ENCODE results near the gene LHX3. TPM values are rescaled to one million over a fixed set of nuclear protein-coding genes. Genes with fewer than 3 reads are reported as not detected.

Gene LHX3
- total RNA-seq, 2 experiments from 2014 or later, result not detected

DNA sequence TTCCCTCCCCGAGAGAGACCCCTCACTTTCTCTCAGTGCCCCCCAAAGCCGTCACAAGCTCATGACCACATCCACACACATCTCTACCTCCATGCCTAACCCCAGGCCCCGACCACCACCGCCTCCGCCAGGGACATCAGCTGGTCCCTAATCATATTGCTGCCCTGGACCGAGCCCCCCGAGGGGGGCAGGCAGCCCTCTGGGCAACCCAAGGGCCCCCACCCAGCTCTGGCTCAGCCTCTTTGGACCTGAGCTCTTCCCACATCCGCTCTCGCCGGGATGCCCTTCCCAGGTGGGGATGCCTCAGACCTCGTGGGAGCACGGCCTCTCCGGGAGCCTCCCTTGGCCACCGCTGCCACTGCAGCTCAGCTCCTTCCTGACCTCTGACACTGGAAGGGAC, 18.5 kb downstream of the LHX3 start:
- no peak for DNase-seq
- Mint-ChIP-seq H3K27me3 (peaks cover 32% of the 10 kb centered on the region), H3K36me3 (ENCODE audit: low read depth) (no peaks in the 10 kb centered on the region), H3K9me3 (ENCODE audit: low read depth) (no peaks in the 10 kb centered on the region), H3K4me1 (no peaks in the 10 kb centered on the region), H3K4me3 (no peak overlapping the region), H3K27ac (no peak overlapping the region)
- ChIA-PET POLR2A (no interaction called here), CTCF (no interaction called here)
- no peak for ATAC-seq
- intact Hi-C loops (cut with DNase I, micrococcal nuclease), result no loop called here

DNA sequence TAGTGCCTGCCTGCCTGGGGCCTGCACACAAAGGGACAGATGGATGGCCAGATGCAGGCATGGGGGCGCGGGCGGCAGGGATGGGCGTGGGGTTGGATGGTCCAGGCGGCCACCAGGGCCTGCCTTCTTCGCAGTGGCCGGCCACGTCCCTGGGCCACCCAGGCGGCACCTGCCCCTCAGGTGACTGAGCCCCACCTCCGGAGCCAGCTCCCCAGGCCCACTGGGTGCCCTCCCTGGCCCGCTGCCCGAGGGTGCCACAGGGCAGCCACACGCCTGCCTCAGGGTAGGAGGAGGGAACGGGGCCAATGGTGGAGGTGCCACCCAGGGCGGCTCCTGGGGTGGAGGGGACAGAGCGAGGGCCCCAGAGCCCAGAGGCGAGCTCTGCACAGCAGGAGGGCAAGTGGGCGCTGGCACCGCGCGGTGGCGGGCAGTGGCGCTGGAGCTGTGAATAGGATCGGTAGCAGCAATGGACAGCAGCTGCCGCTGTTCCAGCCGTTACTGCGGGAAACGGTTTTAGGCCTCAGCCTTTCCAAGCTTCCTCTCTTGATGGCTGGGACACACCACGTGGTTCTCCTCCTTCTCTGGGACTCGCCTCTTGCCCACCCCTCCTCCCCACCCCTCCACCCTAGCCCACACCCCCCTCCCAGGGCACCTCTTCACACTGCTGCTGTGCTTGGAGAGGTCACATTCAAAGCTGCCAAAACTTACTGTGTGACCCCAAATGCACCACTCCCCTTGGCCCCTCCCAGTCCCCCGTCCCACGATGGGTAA, 19.1 kb downstream of the LHX3 start:
- DNase-seq (no peak), ATAC-seq (no peak)
- no peaks in the 10 kb centered on the region for H3K36me3 Mint-ChIP-seq (ENCODE audit: low read depth)
- no peak overlapping the region for H3K4me3 Mint-ChIP-seq
- intact Hi-C loops (cut with DNase I, micrococcal nuclease), result no loop called here
- H3K4me1 Mint-ChIP-seq, result no peaks in the 10 kb centered on the region
- H3K27me3 Mint-ChIP-seq, result peaks cover 26% of the 10 kb centered on the region
- POLR2A ChIA-PET, result no interaction called here
- no peak overlapping the region for H3K27ac Mint-ChIP-seq
- CTCF ChIA-PET, result interaction anchor here (0.6 kb wide), 1 partner anchor 478 kb away, joined by 3 read pairs; no protein-coding TSS in a partner anchor
- H3K9me3 Mint-ChIP-seq (ENCODE audit: low read depth), result no peaks in the 10 kb centered on the region

DNA sequence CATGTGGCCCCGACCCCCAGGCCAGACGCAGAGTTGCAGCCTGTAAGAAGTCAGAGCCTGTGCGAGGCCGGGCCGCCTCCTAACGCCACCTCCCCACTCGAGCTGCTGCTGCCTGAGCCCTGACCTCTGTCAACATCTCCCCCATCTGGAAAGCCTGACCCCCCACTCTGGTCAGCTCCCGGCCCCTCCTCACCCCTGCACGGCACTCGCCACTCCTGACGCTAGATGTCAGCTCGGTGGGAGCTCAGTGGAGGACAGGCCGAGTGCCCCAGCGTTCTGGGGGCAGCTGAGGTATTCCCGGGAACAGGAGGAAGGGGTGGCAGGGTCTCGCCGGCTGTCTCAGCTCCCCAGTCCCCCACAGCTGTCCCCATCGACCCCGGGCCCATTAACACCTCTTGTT, 19.9 kb downstream of the LHX3 start:
- no peaks in the 10 kb centered on the region for H3K9me3 Mint-ChIP-seq (ENCODE audit: low read depth)
- POLR2A ChIA-PET, result no interaction called here
- no peak for ATAC-seq
- H3K27ac Mint-ChIP-seq, result no peak overlapping the region
- DNase-seq, result no peak
- no peaks in the 10 kb centered on the region for H3K36me3 Mint-ChIP-seq (ENCODE audit: low read depth)
- intact Hi-C loops (cut with DNase I, micrococcal nuclease), result no loop called here
- no peaks in the 10 kb centered on the region for H3K4me1 Mint-ChIP-seq
- CTCF ChIA-PET, result no interaction called here
- peaks cover 19% of the 10 kb centered on the region for H3K27me3 Mint-ChIP-seq
- no peak overlapping the region for H3K4me3 Mint-ChIP-seq

DNA sequence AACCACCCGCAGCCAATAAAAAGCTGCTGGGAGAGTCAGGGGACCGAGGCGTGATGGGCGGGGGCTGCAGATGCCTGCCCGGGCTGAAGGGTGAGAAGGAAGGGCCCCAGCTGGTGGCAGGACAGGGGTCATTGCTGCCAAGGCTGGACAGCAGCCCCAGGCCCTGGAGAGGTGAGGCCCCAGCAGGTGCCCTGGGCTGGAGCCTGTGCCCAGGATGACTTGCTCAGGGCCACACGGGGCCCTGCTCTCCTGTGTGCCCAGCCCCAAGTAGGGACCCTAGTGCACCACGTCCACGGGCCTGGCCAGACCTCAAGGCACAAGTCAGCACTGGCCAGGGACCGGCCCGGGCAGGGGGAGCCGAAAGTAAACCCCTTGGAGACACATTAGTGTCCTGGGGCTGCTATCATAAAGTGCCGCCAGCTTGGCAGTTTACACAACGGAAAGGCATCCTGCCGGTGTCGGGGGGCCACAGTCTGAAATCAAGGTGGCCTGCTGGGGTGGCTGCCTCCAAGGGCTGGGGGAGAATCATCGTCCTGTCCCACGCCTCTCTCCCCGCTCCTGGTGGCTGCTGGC, 22.0 kb downstream of the LHX3 start:
- Mint-ChIP-seq H3K36me3 (ENCODE audit: low read depth) (no peaks in the 10 kb centered on the region), H3K9me3 (ENCODE audit: low read depth) (no peaks in the 10 kb centered on the region), H3K4me1 (no peaks in the 10 kb centered on the region), H3K27me3 (peaks cover 13% of the 10 kb centered on the region), H3K4me3 (no peak overlapping the region), H3K27ac (no peak overlapping the region)
- ATAC-seq, result no peak
- CTCF ChIA-PET, result no interaction called here
- POLR2A ChIA-PET, result no interaction called here
- intact Hi-C loops (cut with DNase I, micrococcal nuclease), result no loop called here
- DNase-seq, result no peak

DNA sequence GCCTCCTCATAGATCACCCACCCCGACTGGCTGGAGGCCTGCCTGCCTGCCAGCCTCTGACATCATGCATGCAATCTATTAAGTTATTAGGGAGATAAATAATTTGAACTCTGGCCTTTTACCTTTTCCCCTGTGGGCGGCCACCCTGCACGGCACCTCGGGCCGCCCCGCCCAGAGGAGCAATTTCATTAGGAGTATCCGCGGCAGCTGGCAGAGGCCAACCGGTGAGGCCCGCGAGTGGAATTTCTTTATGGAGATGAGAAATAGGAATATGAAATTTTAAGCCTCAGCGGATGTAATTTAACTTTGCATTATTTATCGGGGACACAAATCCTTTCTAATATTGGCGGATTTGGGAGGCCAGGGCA, 22.5 kb downstream of the LHX3 start:
- ChIA-PET CTCF (no interaction called here), POLR2A (no interaction called here)
- Mint-ChIP-seq H3K27me3 (peaks cover 8% of the 10 kb centered on the region), H3K4me3 (no peak overlapping the region), H3K9me3 (ENCODE audit: low read depth) (no peaks in the 10 kb centered on the region), H3K27ac (no peak overlapping the region), H3K4me1 (no peaks in the 10 kb centered on the region), H3K36me3 (ENCODE audit: low read depth) (no peaks in the 10 kb centered on the region)
- DNase-seq (no peak), ATAC-seq (no peak)
- intact Hi-C loops (cut with DNase I, micrococcal nuclease), result no loop called here

DNA sequence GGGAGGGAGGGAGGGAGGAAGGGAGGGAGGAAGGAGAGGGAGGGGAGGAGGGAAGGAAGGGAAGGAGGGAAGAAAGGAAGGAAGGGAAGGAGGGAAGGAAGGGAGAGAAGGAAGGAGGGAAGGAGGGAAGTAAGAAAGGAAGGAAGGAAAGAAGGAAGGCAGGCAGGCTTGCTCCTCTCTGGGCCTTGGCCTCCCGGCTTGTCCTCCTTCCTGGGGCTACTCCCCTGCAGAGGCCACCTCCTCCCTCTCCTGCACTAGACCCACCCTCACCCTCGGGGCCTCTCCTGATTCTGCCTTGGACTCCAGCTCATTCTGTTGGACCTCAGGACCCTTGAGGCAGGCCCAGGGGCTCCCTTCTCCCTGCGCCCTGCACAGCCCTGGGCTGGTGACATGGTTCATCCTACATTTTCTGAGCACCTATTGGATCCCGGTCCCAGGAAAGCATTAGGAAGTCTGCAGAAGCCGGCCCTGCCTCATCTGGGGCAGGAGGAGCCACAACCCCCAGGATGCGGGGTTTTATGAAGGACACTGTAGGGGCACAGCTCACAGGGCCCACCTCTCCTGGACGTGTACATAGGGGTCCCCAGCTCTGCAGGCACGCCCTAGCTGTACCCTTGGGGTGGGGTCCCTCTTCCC, 23.0 kb downstream of the LHX3 start:
- H3K27me3 Mint-ChIP-seq, result peaks cover 8% of the 10 kb centered on the region
- ChIA-PET CTCF (no interaction called here), POLR2A (no interaction called here)
- no peaks in the 10 kb centered on the region for H3K4me1 Mint-ChIP-seq
- no peak overlapping the region for H3K4me3 Mint-ChIP-seq
- H3K9me3 Mint-ChIP-seq (ENCODE audit: low read depth), result no peaks in the 10 kb centered on the region
- no peaks in the 10 kb centered on the region for H3K36me3 Mint-ChIP-seq (ENCODE audit: low read depth)
- no peak overlapping the region for H3K27ac Mint-ChIP-seq
- intact Hi-C loops (cut with DNase I, micrococcal nuclease), result no loop called here
- ATAC-seq (no peak), DNase-seq (no peak)

DNA sequence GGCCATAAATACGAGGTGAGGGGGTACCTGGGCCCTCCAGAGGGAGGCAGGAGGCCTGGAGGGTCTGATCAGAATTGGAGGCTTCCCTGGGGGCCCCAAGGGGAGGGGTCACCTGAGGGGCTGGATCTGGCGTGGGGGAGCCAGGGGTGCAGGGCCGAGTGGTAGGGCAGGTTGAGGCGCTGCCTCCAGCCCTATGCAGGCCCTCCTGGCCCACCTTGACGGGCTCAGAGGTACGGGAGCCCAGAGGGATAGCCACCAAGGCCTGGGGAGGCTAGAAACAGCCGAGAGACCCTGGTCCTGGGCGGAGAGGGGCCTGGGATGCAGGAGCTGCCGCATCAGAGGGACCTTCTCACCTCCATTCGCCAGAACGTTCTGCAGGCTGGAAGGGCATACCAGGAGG, 24.3 kb downstream of the LHX3 start:
- no peak for DNase-seq
- no peak for ATAC-seq
- intact Hi-C loops (cut with DNase I, micrococcal nuclease), result no loop called here
- Mint-ChIP-seq H3K9me3 (ENCODE audit: low read depth) (no peaks in the 10 kb centered on the region), H3K4me1 (no peaks in the 10 kb centered on the region), H3K27ac (no peak overlapping the region), H3K27me3 (peaks cover 8% of the 10 kb centered on the region), H3K36me3 (ENCODE audit: low read depth) (no peaks in the 10 kb centered on the region), H3K4me3 (no peak overlapping the region)
- ChIA-PET CTCF (no interaction called here), POLR2A (no interaction called here)

DNA sequence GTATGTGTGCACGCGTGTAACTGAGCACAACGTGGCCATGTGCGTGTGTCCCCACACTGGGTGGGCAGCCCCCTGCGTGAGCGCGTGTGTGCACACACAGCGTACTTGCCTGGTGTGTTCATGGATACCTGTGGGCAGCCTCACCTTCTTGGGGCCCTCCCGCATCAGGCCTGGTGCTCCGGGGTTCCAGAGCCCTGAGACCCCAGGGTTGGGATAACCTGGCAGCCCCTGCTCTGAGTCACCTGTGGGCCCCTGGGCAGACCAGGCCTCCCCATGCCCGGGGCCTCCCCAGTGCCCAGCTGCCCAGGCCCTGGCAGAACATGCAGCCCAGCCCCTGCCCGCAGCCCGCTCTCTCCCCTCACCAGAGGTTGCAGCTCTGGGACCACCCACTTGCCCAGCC, 25.2 kb downstream of the LHX3 start:
- DNase-seq (no peak), ATAC-seq (no peak)
- H3K27ac Mint-ChIP-seq, result no peak overlapping the region
- H3K9me3 Mint-ChIP-seq (ENCODE audit: low read depth), result no peaks in the 10 kb centered on the region
- ChIA-PET CTCF (interaction anchor here (0.5 kb wide), 1 partner anchor 448 kb away, joined by 4 read pairs; no protein-coding TSS in a partner anchor), POLR2A (no interaction called here)
- H3K27me3 Mint-ChIP-seq, result peaks cover 6% of the 10 kb centered on the region
- intact Hi-C loops (cut with DNase I, micrococcal nuclease), result no loop called here
- no peak overlapping the region for H3K4me3 Mint-ChIP-seq
- no peaks in the 10 kb centered on the region for H3K4me1 Mint-ChIP-seq
- H3K36me3 Mint-ChIP-seq (ENCODE audit: low read depth), result no peaks in the 10 kb centered on the region

DNA sequence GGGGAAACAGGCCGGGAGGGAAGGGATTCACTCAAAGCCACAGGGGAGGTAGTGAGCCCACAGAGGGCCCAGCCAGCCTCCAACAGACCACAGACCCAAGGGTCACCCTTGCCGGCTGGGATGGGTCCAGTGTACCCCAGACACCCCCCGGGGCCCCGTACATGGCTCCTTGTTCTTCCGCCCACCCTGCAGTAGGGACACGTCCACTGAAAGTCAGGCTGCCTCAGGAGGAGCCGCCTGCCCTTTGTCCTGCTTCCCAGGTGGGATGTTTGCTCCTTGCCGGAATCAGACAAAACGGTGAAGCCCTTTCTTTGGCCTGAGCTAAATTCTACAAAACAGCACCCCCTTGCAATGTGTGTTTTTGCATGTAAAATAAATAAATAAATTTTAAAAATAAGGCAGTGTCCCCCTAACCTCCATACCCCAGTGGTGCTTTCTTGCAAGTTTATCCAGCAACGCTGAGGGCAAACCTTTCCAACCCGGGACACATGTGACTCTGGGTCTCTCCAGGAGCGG, 25.8 kb downstream of the LHX3 start:
- no peaks in the 10 kb centered on the region for H3K4me1 Mint-ChIP-seq
- intact Hi-C loops (cut with DNase I, micrococcal nuclease), result no loop called here
- no peak for DNase-seq
- CTCF ChIA-PET, result no interaction called here
- H3K27ac Mint-ChIP-seq, result no peak overlapping the region
- no peaks in the 10 kb centered on the region for H3K36me3 Mint-ChIP-seq (ENCODE audit: low read depth)
- POLR2A ChIA-PET, result no interaction called here
- H3K4me3 Mint-ChIP-seq, result no peak overlapping the region
- peaks cover 3% of the 10 kb centered on the region for H3K27me3 Mint-ChIP-seq
- ATAC-seq, result no peak
- no peaks in the 10 kb centered on the region for H3K9me3 Mint-ChIP-seq (ENCODE audit: low read depth)

DNA sequence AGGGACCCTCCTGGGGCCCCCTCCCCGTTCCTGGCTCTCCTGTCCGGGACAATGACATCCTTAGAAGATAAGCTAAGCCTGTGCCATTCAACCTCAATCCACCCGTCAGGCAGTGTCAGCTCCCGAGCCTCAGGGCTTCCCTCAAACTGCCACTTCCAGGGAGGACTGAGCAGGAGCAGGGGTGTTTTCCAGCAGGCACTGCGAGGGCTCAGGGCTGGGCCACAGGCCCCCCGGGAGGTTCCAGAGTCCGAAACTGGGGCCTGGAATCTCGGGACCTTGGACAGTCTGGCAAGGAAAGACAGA, 26.2 kb downstream of the LHX3 start:
- Mint-ChIP-seq H3K4me3 (no peak overlapping the region), H3K4me1 (no peaks in the 10 kb centered on the region), H3K36me3 (ENCODE audit: low read depth) (no peaks in the 10 kb centered on the region), H3K27me3 (peaks cover 3% of the 10 kb centered on the region), H3K27ac (no peak overlapping the region), H3K9me3 (ENCODE audit: low read depth) (no peaks in the 10 kb centered on the region)
- intact Hi-C loops (cut with DNase I, micrococcal nuclease), result no loop called here
- ChIA-PET POLR2A (no interaction called here), CTCF (no interaction called here)
- ATAC-seq (no peak), DNase-seq (no peak)

DNA sequence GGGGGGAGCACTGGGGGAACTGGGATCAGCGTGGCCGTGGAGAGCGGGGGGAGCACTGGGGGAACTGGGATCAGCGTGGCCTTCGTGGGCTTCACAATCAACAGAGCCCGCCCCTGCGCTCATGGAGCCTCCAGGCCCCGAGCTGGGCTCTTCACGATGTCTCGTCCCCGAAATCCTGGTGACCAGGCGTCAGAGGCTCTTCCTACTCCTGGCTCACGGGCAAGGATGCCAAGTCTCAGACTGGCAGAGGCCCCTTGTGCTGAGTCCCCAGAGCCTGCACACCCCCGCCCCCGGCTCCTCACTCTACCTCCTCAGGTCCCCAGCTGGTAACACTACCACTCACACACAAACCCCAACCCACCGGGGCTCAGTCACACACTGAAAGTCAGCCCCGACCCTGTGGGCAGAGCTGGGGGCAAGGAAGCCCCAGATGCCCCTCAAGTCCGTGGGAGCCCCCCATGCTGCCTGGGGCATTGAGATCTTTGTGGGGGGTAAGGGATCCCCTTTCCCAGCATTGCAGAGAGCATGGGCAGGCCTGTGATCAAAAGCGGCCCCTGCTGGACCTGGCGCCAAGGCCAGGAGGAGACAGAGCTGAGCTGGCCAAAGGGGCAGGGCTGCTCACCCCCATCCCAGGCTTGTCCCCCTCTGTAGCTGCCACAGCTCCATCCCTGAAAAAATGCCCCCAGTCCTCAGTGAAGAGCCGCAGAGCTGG, 26.7 kb downstream of the LHX3 start:
- CTCF ChIA-PET, result no interaction called here
- intact Hi-C loops (cut with DNase I, micrococcal nuclease), result no loop called here
- Mint-ChIP-seq H3K9me3 (ENCODE audit: low read depth) (no peaks in the 10 kb centered on the region), H3K36me3 (ENCODE audit: low read depth) (no peaks in the 10 kb centered on the region), H3K27ac (no peak overlapping the region), H3K4me3 (no peak overlapping the region), H3K27me3 (peaks cover 3% of the 10 kb centered on the region), H3K4me1 (no peaks in the 10 kb centered on the region)
- ATAC-seq (no peak), DNase-seq (no peak)
- POLR2A ChIA-PET, result no interaction called here

DNA sequence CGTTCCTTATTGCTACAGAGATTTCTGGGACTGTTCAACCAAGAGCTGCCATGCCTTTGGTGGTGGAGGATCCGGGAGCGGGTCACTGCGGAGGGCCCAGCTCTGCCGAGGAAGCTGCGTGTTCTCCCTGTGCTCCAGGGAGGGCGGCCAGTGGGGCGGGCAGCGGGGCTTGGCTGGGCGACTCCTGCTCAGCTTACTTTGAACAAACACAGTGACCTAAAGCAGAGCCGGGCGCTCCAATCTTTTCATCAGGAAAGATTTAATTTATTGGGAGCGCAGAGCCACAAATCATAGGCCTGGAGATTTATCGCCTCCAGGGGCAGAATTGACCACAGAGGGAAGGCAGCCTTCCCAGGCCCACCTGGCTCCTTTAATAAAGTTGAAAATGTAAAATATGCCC, 27.7 kb downstream of the LHX3 start:
- ATAC-seq (no peak), DNase-seq (no peak)
- H3K27ac Mint-ChIP-seq, result no peak overlapping the region
- H3K36me3 Mint-ChIP-seq (ENCODE audit: low read depth), result no peaks in the 10 kb centered on the region
- CTCF ChIA-PET, result interaction anchor here (0.6 kb wide), 1 partner anchor 355 kb away, joined by 3 read pairs; no protein-coding TSS in a partner anchor
- no peaks in the 10 kb centered on the region for H3K9me3 Mint-ChIP-seq (ENCODE audit: low read depth)
- no peak overlapping the region for H3K4me3 Mint-ChIP-seq
- intact Hi-C loops (cut with DNase I, micrococcal nuclease), result no loop called here
- POLR2A ChIA-PET, result no interaction called here
- no peaks in the 10 kb centered on the region for H3K4me1 Mint-ChIP-seq
- H3K27me3 Mint-ChIP-seq, result peaks cover under 1% of the 10 kb centered on the region

Measured in activated CD4-positive, alpha-beta T cell treated with anti-CD3 and anti-CD28 coated beads for 36 hours (primary cell).